GM21825 (cell line): Measurements from ENCODE around the gene DUSP9.

Source experiments
- ATAC-seq: cut with Tn5 transposase; IDR thresholded peaks from one replicate; pipeline ENCODE4 v1.9.1; 2021; ENCODE audit warnings: mild to moderate bottlenecking, moderate library complexity; ENCODE audit not compliant: unreplicated experiment

The DUSP9 gene

GRCh38 chrX:153647461-153648357 is 706 bp downstream of the DUSP9 start:
- ATAC-seq = no peak

- no peak for ATAC-seq
Measured at GRCh38 chrX:153648358-153649177, 1.6 kb downstream of the DUSP9 start.

- no peak for ATAC-seq
Measured at GRCh38 chrX:153649178-153649914, 2.3 kb downstream of the DUSP9 start.

- ATAC-seq = no peak
Measured at GRCh38 chrX:153649915-153650782, 3.1 kb downstream of the DUSP9 start.

GRCh38 chrX:153650959-153651358 is 4.0 kb downstream of the DUSP9 start:
- ATAC-seq = no peak

GRCh38 chrX:153651540-153652079 is 4.6 kb downstream of the DUSP9 start:
- no peak for ATAC-seq

GRCh38 chrX:153653556-153653955 is 6.6 kb downstream of the DUSP9 start:
- no peak for ATAC-seq

GRCh38 chrX:153657161-153657560 is 10.2 kb downstream of the DUSP9 start:
- ATAC-seq = no peak

GRCh38 chrX:153659268-153659667 is 12.3 kb downstream of the DUSP9 start:
- no peak for ATAC-seq

GRCh38 chrX:153662266-153662665 is 15.3 kb downstream of the DUSP9 start:
- no peak for ATAC-seq

- ATAC-seq = no peak
Measured at GRCh38 chrX:153665726-153666306, 18.8 kb downstream of the DUSP9 start.

- ATAC-seq = no peak
Measured at GRCh38 chrX:153667281-153667955, 20.4 kb downstream of the DUSP9 start.

GRCh38 chrX:153667956-153668396 is 21.0 kb downstream of the DUSP9 start:
- peak; percentile 52 for ATAC-seq

GRCh38 chrX:153668423-153669173 is 21.6 kb downstream of the DUSP9 start:
- no peak for ATAC-seq

GRCh38 chrX:153669174-153669890 is 22.3 kb downstream of the DUSP9 start:
- ATAC-seq = no peak

- no peak for ATAC-seq
Measured at GRCh38 chrX:153669901-153670731, 23.1 kb downstream of the DUSP9 start.
